C4-2B (cell line): ENCODE measurements around the gene TMTC1.

Source experiments
- H3K27ac ChIP-seq: fragments of 450-650 bp; 2 replicates; pipeline ENCODE4 v1.5.1; 2017
- ZFX ChIP-seq: fragments of 450-650 bp; IDR thresholded peaks from 2 replicates; pipeline ENCODE4 v1.6.1; 2017
- TF ChIP-seq, protein P1 (sequence below): fragments of 450-650 bp; conservative IDR thresholded peaks from 2 replicates; pipeline ENCODE4 v1.5.1; 2017; ENCODE audit warnings: mild to moderate bottlenecking

TMTC1 gene

GRCh38 chr12:29726321-29726692, 57.4 kb downstream of the TMTC1 start:
- peak overlapping the region; percentile 74 for H3K27ac ChIP-seq
- TF ChIP-seq, protein P1, sequence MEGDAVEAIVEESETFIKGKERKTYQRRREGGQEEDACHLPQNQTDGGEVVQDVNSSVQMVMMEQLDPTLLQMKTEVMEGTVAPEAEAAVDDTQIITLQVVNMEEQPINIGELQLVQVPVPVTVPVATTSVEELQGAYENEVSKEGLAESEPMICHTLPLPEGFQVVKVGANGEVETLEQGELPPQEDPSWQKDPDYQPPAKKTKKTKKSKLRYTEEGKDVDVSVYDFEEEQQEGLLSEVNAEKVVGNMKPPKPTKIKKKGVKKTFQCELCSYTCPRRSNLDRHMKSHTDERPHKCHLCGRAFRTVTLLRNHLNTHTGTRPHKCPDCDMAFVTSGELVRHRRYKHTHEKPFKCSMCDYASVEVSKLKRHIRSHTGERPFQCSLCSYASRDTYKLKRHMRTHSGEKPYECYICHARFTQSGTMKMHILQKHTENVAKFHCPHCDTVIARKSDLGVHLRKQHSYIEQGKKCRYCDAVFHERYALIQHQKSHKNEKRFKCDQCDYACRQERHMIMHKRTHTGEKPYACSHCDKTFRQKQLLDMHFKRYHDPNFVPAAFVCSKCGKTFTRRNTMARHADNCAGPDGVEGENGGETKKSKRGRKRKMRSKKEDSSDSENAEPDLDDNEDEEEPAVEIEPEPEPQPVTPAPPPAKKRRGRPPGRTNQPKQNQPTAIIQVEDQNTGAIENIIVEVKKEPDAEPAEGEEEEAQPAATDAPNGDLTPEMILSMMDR, result no peak
- no peak for TF ChIP-seq ZFX

GRCh38 chr12:29725587-29726320, 58.0 kb downstream of the TMTC1 start:
- H3K27ac ChIP-seq, result peak overlapping the region; percentile 74
- TF ChIP-seq ZFX, result no peak
- TF ChIP-seq, protein P1, result no peak

GRCh38 chr12:29722164-29722563, 61.6 kb downstream of the TMTC1 start:
- H3K27ac ChIP-seq, result no peak overlapping the region
- no peak for TF ChIP-seq ZFX
- TF ChIP-seq, protein P1, result no peak

DNA sequence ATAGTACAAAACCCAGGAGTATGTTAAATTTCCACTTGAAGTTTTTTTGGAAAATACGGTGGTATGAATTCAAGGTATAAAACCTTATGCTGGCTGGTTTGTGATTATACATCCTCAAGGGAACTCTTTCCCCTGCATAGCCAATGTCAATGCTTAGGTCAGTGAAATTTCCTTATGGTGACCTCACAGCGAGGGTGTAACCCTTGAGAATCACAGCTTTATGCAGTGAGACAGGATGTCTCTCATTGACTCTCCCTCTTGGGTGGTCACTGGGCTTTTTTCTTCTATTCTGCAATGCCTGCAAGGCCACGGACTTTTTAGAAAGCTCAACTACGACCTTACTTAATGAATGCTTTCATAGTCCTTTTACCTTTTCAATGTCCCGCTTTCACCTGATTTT, 64.4 kb downstream of the TMTC1 start:
- no peak overlapping the region for H3K27ac ChIP-seq
- TF ChIP-seq ZFX, result no peak
- TF ChIP-seq, protein P1, result no peak

DNA sequence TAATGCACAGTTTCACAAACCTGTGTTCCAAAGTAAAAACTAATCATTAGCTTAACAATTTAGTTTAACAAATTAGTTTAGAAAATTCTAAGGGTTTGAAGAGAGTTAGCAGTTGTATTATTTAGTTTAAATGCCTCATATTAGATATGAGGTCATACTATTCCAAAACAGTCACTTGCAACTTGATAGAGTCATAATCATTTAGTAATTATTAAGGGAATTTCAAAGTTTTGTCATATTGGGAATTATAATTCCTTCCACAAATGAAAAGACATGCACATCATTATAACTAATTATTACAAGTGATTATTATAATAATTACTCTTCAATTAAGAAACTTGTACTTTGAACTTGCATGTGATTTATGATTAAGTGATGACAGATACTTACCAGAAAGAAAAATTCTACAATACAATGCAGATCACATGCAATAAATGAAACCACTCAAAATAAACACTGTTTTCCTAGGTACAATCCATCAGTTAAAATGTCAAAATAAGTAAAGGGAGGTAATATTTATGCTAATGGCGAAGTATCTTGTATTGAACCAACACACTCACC, 66.1 kb downstream of the TMTC1 start:
- H3K27ac ChIP-seq, result no peak overlapping the region
- TF ChIP-seq, protein P1, result no peak
- TF ChIP-seq ZFX, result no peak

DNA sequence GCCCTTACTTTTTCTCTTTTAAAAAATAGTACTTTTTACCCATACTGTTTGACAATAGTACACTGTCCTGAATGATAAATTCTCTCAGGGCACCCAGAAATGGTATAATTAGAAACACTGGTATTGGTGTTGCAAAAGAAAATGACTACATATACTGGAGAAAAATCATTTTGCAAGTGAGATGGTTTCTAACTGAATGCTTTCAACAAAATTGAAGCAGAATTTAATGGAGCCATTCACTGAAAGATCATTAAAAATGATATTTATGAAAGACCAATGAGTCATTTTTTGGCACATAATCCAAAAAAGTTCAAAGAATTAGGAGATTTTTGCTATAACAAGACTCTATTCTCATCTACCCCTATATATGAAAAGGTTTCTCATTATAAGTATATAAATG, 68.8 kb downstream of the TMTC1 start:
- no peak overlapping the region for H3K27ac ChIP-seq
- TF ChIP-seq, protein P1, result no peak
- TF ChIP-seq ZFX, result no peak

- no peak overlapping the region for H3K27ac ChIP-seq
- no peak for TF ChIP-seq ZFX
- TF ChIP-seq, protein P1, result no peak
Measured at GRCh38 chr12:29713729-29714128, 70.0 kb downstream of the TMTC1 start.
